DND-41 (cell line): ENCODE results near the gene PPFIA2.

ENCODE experiments used
- ATAC-seq: fragments of 200-7000 bp; cut with Tn5 transposase; 3 replicates; pipeline ENCODE4 v1.9.1; 2021; ENCODE audit warnings: low read depth; ENCODE audit not compliant: insufficient read depth
- DNase-seq: peaks from one replicate; pipeline ENCODE4 v3.0.0-alpha.2; 2020
- H2AFZ ChIP-seq: 2 replicates; pipeline ENCODE4 v1.6.0; 2012; ENCODE audit warnings: low read depth, low read length
- H3K27ac ChIP-seq: 2 replicates; pipeline ENCODE4 v1.5.1; 2012; ENCODE audit warnings: low read length, inconsistent platforms
- H3K27me3 ChIP-seq: fragments of 200-600 bp; sonication (generic); 2 replicates; pipeline ENCODE4 v1.6.0; 2012; ENCODE audit warnings: low read length, mild to moderate bottlenecking, inconsistent platforms; ENCODE audit not compliant: insufficient read depth, poor library complexity
- H3K36me3 ChIP-seq: 2 replicates; pipeline ENCODE4 v1.5.1; 2012; ENCODE audit warnings: low read length, inconsistent platforms; ENCODE audit not compliant: insufficient read depth
- H3K4me1 ChIP-seq: 2 replicates; pipeline ENCODE4 v1.5.1; 2012; ENCODE audit warnings: mild to moderate bottlenecking, low read length; ENCODE audit not compliant: insufficient read depth
- H3K4me2 ChIP-seq: 2 replicates; pipeline ENCODE4 v1.6.0; 2012; ENCODE audit warnings: mild to moderate bottlenecking, moderate library complexity, low read length, inconsistent platforms; ENCODE audit not compliant: insufficient read depth
- H3K4me3 ChIP-seq, 2 experiments: fragments of 200-600 bp in 1 of 2; shearing (Covaris generic) in 1 of 2; 2 replicates each; pipeline ENCODE4 v1.5.1; 2012 to 2016; ENCODE audit warnings: inconsistent platforms in 2 of 2, low read length in 2 of 2, mild to moderate bottlenecking in 2 of 2, low read depth in 1 of 2, moderate library complexity in 1 of 2
- H3K79me2 ChIP-seq: 2 replicates; pipeline ENCODE4 v1.6.0; 2012; ENCODE audit warnings: low read length, inconsistent platforms; ENCODE audit not compliant: insufficient read depth
- H3K9ac ChIP-seq: 2 replicates; pipeline ENCODE4 v1.6.0; 2012; ENCODE audit warnings: low read depth, mild to moderate bottlenecking, inconsistent platforms, low read length, moderate library complexity
- H3K9me3 ChIP-seq: 2 replicates; pipeline ENCODE4 v1.5.1; 2012; ENCODE audit warnings: low read length, moderate library complexity, mild to moderate bottlenecking, inconsistent platforms; ENCODE audit not compliant: insufficient read depth, severe bottlenecking
- H4K20me1 ChIP-seq: 2 replicates; pipeline ENCODE4 v1.6.0; 2012; ENCODE audit warnings: low read length; ENCODE audit not compliant: insufficient read depth
- CTCF ChIP-seq: IDR thresholded peaks from 2 replicates; pipeline ENCODE4 v1.5.1; 2012; ENCODE audit warnings: borderline replicate concordance, low read length, moderate library complexity, mild to moderate bottlenecking; ENCODE audit not compliant: poor library complexity, severe bottlenecking; ENCODE audit errors: extremely low read depth
- EZH2 ChIP-seq: IDR thresholded peaks from 3 replicates; pipeline ENCODE4 v1.6.1; 2012; ENCODE audit warnings: borderline replicate concordance, low read depth, mild to moderate bottlenecking, moderate library complexity, low read length, inconsistent platforms; ENCODE audit not compliant: severe bottlenecking

PPFIA2 gene

GRCh38 chr12:81261508-81262207, 497.5 kb downstream of the PPFIA2 start:
- no peaks in the 10 kb centered on the region for H3K9me3 ChIP-seq
- no peaks in the 10 kb centered on the region for H3K36me3 ChIP-seq
- H3K4me1 ChIP-seq: no peaks in the 10 kb centered on the region
- no peak overlapping the region for H3K4me2 ChIP-seq
- DNase-seq (no peak), ATAC-seq (no peak)
- H3K79me2 ChIP-seq: no peaks in the 10 kb centered on the region
- H3K4me3 ChIP-seq: no peak overlapping the region
- H4K20me1 ChIP-seq: no peaks in the 10 kb centered on the region
- TF ChIP-seq EZH2 (no peak), CTCF (no peak)
- H2AFZ ChIP-seq: no peak overlapping the region
- no peak overlapping the region for H3K9ac ChIP-seq
- H3K27me3 ChIP-seq: no peaks in the 10 kb centered on the region
- H3K27ac ChIP-seq: no peak overlapping the region

- Histone ChIP-seq H3K79me2 (no peaks in the 10 kb centered on the region), H4K20me1 (no peaks in the 10 kb centered on the region), H3K4me2 (no peak overlapping the region), H3K27me3 (no peaks in the 10 kb centered on the region), H3K4me1 (no peaks in the 10 kb centered on the region), H3K36me3 (no peaks in the 10 kb centered on the region), H3K27ac (no peak overlapping the region), H3K4me3 (no peak overlapping the region), H3K9ac (no peak overlapping the region), H3K9me3 (no peaks in the 10 kb centered on the region), H2AFZ (no peak overlapping the region)
- ATAC-seq: no peak
- TF ChIP-seq CTCF: no peak
- TF ChIP-seq EZH2: no peak
- DNase-seq: no peak
Measured at GRCh38 chr12:81259360-81259759, 499.8 kb downstream of the PPFIA2 start.

GRCh38 chr12:81257947-81258551, 501.1 kb downstream of the PPFIA2 start:
- Histone ChIP-seq H3K4me2 (no peak overlapping the region), H3K27me3 (no peaks in the 10 kb centered on the region), H3K79me2 (no peaks in the 10 kb centered on the region), H3K36me3 (no peaks in the 10 kb centered on the region), H3K4me3 (no peak overlapping the region), H3K4me1 (no peaks in the 10 kb centered on the region), H2AFZ (no peak overlapping the region), H3K9ac (no peak overlapping the region), H3K27ac (no peak overlapping the region), H4K20me1 (no peaks in the 10 kb centered on the region), H3K9me3 (no peaks in the 10 kb centered on the region)
- ATAC-seq (no peak), DNase-seq (no peak)
- TF ChIP-seq EZH2 (no peak), CTCF (peak; percentile 16)
